SK-N-SH treated with all-trans-retinoic acid at 6 μM for 48 hours (cell line): ENCODE measurements around the gene BTF3L4.
A peak's percentile ranks its signal among the peaks of the same experiment; 100 is the strongest.
"Not testable (repeated sequence)": the region's sequence is repeated elsewhere in the genome, so short reads cannot be mapped to it uniquely, and the experiment has no call there.

ENCODE experiments used
- ATAC-seq: fragments of 200-7000 bp; cut with Tn5 transposase; 3 replicates; pipeline ENCODE4 v1.9.1; 2020; ENCODE audit warnings: mild to moderate bottlenecking, moderate library complexity
- ARNTL ChIP-seq: fragments of 450-650 bp; formaldehyde crosslinking; IDR thresholded peaks from 2 replicates; pipeline ENCODE4 v1.5.0; 2020; ENCODE audit warnings: low read depth, mild to moderate bottlenecking, moderate library complexity, borderline replicate concordance
- BACH2 ChIP-seq: fragments of 250-450 bp; sonication (Bioruptor Pico); IDR thresholded peaks from 2 replicates; pipeline ENCODE4 v1.9.0; 2021; ENCODE audit warnings: mild to moderate bottlenecking, borderline replicate concordance
- ESRRG ChIP-seq: fragments of 250-450 bp; sonication (Bioruptor Pico); IDR thresholded peaks from 2 replicates; pipeline ENCODE4 v1.6.1; 2021; ENCODE audit warnings: mild to moderate bottlenecking
- GLIS3 ChIP-seq: fragments of 250-450 bp; sonication (Bioruptor Pico); IDR thresholded peaks from 2 replicates; pipeline ENCODE4 v1.5.0; 2020; ENCODE audit warnings: mild to moderate bottlenecking, moderate library complexity
- OSR1 ChIP-seq: fragments of 250-450 bp; sonication (Bioruptor Pico); IDR thresholded peaks from 2 replicates; pipeline ENCODE4 v1.8.0; 2022; ENCODE audit warnings: moderate library complexity, mild to moderate bottlenecking, inconsistent platforms
- POU6F1 ChIP-seq: fragments of 250-450 bp; sonication (Bioruptor Pico); IDR thresholded peaks from 2 replicates; pipeline ENCODE4 v1.8.0; 2021; ENCODE audit warnings: low read depth, mild to moderate bottlenecking, moderate library complexity, borderline replicate concordance
- RARB ChIP-seq: fragments of 250-450 bp; sonication (Bioruptor Pico); IDR thresholded peaks from 2 replicates; pipeline ENCODE4 v1.8.0; 2021; ENCODE audit warnings: mild to moderate bottlenecking, moderate library complexity
- TCF4 ChIP-seq: fragments of 250-450 bp; sonication (Bioruptor Pico); IDR thresholded peaks from 2 replicates; pipeline ENCODE4 v1.8.0; 2021; ENCODE audit warnings: mild to moderate bottlenecking, moderate library complexity, borderline replicate concordance
- TOX ChIP-seq: fragments of 250-450 bp; sonication (Bioruptor Pico); IDR thresholded peaks from 2 replicates; pipeline ENCODE4 v1.8.0; 2021; ENCODE audit warnings: mild to moderate bottlenecking, moderate library complexity, borderline replicate concordance
- TSHZ2 ChIP-seq: fragments of 250-450 bp; sonication (Bioruptor Pico); IDR thresholded peaks from 2 replicates; pipeline ENCODE4 v1.5.0; 2020; ENCODE audit warnings: mild to moderate bottlenecking, moderate library complexity
- ZFP3 ChIP-seq: fragments of 250-450 bp; sonication (Bioruptor Pico); IDR thresholded peaks from 2 replicates; pipeline ENCODE4 v1.5.0; 2020; ENCODE audit warnings: mild to moderate bottlenecking, moderate library complexity
- ZFP30 ChIP-seq: fragments of 450-650 bp; formaldehyde crosslinking; IDR thresholded peaks from 2 replicates; pipeline ENCODE4 v1.5.0; 2022; ENCODE audit warnings: mild to moderate bottlenecking, moderate library complexity
- ZNF70 ChIP-seq: fragments of 450-650 bp; formaldehyde crosslinking; IDR thresholded peaks from 2 replicates; pipeline ENCODE4 v1.5.0; 2020; ENCODE audit warnings: mild to moderate bottlenecking, moderate library complexity
- ZNF8 ChIP-seq: fragments of 450-650 bp; formaldehyde crosslinking; IDR thresholded peaks from 2 replicates; pipeline ENCODE4 v1.5.0; 2020; ENCODE audit warnings: mild to moderate bottlenecking, moderate library complexity
- TF ChIP-seq, protein P1 (sequence below): fragments of 250-450 bp; sonication (Bioruptor Pico); IDR thresholded peaks from 2 replicates; pipeline ENCODE4 v1.8.0; 2020; ENCODE audit warnings: mild to moderate bottlenecking, moderate library complexity, borderline replicate concordance
- TF ChIP-seq, protein P2 (sequence below): fragments of 250-450 bp; sonication (Bioruptor Pico); IDR thresholded peaks from 2 replicates; pipeline ENCODE4 v1.5.1; 2020; ENCODE audit warnings: low read depth, mild to moderate bottlenecking, moderate library complexity

BTF3L4 gene

GRCh38 chr1:52041551-52042185 is 14.4 kb upstream of the BTF3L4 start (continued):
- TF ChIP-seq ZFP3 (CRISPR knock-in tag) = no peak

DNA sequence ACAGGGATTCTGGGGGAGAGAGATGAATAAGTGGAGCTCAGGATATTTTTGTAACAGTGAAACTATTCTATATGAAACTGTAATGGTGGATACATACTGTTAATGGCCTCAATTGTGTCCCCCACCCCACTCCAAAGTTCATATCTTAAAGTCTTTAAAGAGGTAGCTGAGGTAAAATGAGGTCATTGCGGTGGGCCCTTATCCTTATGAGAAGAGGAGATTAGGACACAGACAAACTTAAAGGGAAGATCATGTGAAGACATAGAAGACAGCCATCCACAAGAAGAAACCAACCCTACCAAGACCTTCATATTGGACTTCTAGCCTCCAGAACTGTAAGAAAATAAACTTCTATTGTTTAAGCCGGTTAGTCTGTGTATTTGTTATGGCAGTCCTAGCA is 10.9 kb upstream of the BTF3L4 start:
- no peak for ATAC-seq
- TF ChIP-seq BACH2 (CRISPR knock-in tag) (no peak), ZNF70 (CRISPR knock-in tag) (no peak), ARNTL (CRISPR knock-in tag) (no peak), POU6F1 (CRISPR knock-in tag) (no peak), TOX (CRISPR knock-in tag) (no peak), ESRRG (no peak), ZFP30 (CRISPR knock-in tag) (no peak), TCF4 (no peak)

GRCh38 chr1:52045666-52046195 is 10.4 kb upstream of the BTF3L4 start:
- ATAC-seq = not testable (repeated sequence)

GRCh38 chr1:52049337-52049736 is 6.8 kb upstream of the BTF3L4 start:
- not testable (repeated sequence) for ATAC-seq

- ATAC-seq = no peak
- TF ChIP-seq, protein P1, sequence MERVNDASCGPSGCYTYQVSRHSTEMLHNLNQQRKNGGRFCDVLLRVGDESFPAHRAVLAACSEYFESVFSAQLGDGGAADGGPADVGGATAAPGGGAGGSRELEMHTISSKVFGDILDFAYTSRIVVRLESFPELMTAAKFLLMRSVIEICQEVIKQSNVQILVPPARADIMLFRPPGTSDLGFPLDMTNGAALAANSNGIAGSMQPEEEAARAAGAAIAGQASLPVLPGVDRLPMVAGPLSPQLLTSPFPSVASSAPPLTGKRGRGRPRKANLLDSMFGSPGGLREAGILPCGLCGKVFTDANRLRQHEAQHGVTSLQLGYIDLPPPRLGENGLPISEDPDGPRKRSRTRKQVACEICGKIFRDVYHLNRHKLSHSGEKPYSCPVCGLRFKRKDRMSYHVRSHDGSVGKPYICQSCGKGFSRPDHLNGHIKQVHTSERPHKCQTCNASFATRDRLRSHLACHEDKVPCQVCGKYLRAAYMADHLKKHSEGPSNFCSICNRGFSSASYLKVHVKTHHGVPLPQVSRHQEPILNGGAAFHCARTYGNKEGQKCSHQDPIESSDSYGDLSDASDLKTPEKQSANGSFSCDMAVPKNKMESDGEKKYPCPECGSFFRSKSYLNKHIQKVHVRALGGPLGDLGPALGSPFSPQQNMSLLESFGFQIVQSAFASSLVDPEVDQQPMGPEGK = no peak
- TF ChIP-seq, protein P2, sequence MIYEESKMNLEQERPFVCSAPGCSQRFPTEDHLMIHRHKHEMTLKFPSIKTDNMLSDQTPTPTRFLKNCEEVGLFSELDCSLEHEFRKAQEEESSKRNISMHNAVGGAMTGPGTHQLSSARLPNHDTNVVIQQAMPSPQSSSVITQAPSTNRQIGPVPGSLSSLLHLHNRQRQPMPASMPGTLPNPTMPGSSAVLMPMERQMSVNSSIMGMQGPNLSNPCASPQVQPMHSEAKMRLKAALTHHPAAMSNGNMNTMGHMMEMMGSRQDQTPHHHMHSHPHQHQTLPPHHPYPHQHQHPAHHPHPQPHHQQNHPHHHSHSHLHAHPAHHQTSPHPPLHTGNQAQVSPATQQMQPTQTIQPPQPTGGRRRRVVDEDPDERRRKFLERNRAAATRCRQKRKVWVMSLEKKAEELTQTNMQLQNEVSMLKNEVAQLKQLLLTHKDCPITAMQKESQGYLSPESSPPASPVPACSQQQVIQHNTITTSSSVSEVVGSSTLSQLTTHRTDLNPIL (CRISPR knock-in tag) = no peak
- TF ChIP-seq POU6F1 (CRISPR knock-in tag) = no peak
Observed at GRCh38 chr1:52053862-52054261, 2.2 kb upstream of the BTF3L4 start.

DNA sequence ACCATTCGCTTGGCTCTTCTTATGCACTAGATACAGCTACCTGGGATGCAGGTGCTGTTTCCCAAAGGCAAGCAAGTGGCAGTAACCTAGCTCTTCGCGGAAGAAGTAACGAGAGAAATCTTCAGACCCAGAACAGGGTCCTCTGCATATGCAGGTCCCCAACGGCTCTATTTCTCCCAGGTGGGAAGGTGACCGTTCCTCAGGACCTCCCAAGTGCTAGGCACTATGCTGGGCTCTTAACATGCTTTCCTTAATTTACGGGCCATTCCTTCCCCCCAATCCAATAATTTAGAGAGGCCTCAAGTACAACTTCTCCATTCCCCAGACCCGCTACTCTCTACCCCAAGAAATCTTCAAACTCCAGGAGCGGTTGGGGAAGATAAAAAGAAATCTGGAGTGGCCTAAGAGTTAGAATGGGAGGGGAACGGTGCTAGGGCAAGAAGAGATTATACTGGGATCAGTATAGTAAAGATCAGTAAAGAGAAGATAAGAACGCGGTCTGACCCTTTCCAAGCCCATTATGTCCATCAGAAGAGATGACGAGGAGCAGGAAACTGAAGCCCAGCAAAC is 1.5 kb upstream of the BTF3L4 start:
- ATAC-seq = peak; percentile 13
- TF ChIP-seq ZNF8 = no peak
- TF ChIP-seq, all 23 proteins: peak for 0

GRCh38 chr1:52055066-52055865 is 829 bp upstream of the BTF3L4 start, which contains the start of gene TXNDC12:
Gene TXNDC12 (minus strand): TSS chr1:52055191. CDS start chr1:52055096, 95 bp downstream.
- peak; percentile 91 for ATAC-seq
- TF ChIP-seq GLIS3 (no peak), TCF4 (no peak), BACH2 (CRISPR knock-in tag) (no peak), ARNTL (CRISPR knock-in tag) (no peak), OSR1 (CRISPR knock-in tag) (no peak), ZFP3 (CRISPR knock-in tag) (no peak), ZNF8 (no peak), TSHZ2 (no peak), TOX (CRISPR knock-in tag) (no peak), ZFP30 (CRISPR knock-in tag) (no peak), RARB (CRISPR knock-in tag) (no peak)
- TF ChIP-seq, protein P1 = no peak
